ENCODE data around the gene MGA.

GRCh38 chr15:41778521-41778920 is 118.3 kb downstream of the MGA start:
- TF ChIP-seq EZH2 (IDR thresholded peaks at IDR 0.05; ENCODE audit: low read depth, unreplicated experiment) (no peak), ETS1 (IDR thresholded peaks at IDR 0.05) (no peak), POLR2AphosphoS5 (IDR thresholded peaks at IDR 0.05; ENCODE audit: low read depth) (no peak), CTCF (conservative IDR thresholded peaks at IDR 0.05; ENCODE audit: low read depth in 2 of 2) (no peak), NANOG (IDR thresholded peaks at IDR 0.05; ENCODE audit: borderline replicate concordance) (no peak), ZNF462 (CRISPR knock-in tag; IDR thresholded peaks at IDR 0.05) (no peak), REST (IDR thresholded peaks at IDR 0.05; ENCODE audit: unreplicated experiment) (no peak), STAT1 (IDR thresholded peaks at IDR 0.05; ENCODE audit: unreplicated experiment) (no peak), EZH2phosphoT487 (IDR thresholded peaks at IDR 0.05; ENCODE audit: unreplicated experiment) (no peak)
